GM12874 (cell line): ENCODE data around the gene BLVRA.

Source experiments
- TF ChIP-seq, protein P1 (sequence below): IDR thresholded peaks from 2 replicates; pipeline ENCODE4 v1.5.1; 2011; ENCODE audit warnings: low read depth, mild to moderate bottlenecking, control low read depth, low read length, moderate library complexity; ENCODE audit not compliant: insufficient read depth

BLVRA gene

DNA sequence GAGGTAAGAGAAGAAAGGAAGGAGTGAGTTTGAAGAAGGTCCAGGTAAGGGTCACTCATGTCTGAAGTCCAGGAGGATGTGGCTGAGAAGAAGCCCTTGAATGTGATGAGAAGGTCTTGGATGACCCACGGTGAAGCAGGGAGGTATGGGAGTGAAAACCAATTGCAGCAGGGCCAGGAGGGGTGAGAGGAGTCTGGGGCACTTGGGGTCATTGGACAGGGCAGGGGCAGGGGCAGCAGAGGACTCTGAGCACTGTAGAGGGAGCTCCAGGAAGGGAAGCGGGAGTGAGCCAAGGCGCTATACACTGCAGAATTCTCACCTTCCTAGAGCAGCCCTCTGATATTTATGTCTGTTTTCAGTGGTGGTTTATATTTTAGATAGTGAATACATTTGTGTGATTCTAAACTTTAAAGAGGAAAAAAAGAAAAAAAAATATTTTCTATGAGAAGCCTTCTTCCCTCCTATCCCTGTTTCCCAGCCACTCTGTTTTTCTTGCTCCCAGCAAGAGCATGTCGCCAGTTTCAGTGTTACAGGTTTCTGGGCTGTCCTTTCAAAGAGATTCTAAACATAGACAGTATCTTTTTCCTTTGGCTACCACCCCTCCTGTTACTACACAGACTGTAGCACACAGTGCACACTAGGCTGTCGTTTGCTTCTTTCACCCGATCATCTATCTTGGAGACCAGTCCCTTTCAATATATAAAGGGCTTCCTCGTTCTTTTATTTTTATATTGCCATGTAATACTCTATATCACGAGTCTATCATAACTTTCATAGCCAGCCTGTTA, 24.5 kb downstream of the BLVRA start:
- TF ChIP-seq, protein P1, sequence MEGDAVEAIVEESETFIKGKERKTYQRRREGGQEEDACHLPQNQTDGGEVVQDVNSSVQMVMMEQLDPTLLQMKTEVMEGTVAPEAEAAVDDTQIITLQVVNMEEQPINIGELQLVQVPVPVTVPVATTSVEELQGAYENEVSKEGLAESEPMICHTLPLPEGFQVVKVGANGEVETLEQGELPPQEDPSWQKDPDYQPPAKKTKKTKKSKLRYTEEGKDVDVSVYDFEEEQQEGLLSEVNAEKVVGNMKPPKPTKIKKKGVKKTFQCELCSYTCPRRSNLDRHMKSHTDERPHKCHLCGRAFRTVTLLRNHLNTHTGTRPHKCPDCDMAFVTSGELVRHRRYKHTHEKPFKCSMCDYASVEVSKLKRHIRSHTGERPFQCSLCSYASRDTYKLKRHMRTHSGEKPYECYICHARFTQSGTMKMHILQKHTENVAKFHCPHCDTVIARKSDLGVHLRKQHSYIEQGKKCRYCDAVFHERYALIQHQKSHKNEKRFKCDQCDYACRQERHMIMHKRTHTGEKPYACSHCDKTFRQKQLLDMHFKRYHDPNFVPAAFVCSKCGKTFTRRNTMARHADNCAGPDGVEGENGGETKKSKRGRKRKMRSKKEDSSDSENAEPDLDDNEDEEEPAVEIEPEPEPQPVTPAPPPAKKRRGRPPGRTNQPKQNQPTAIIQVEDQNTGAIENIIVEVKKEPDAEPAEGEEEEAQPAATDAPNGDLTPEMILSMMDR = no peak

DNA sequence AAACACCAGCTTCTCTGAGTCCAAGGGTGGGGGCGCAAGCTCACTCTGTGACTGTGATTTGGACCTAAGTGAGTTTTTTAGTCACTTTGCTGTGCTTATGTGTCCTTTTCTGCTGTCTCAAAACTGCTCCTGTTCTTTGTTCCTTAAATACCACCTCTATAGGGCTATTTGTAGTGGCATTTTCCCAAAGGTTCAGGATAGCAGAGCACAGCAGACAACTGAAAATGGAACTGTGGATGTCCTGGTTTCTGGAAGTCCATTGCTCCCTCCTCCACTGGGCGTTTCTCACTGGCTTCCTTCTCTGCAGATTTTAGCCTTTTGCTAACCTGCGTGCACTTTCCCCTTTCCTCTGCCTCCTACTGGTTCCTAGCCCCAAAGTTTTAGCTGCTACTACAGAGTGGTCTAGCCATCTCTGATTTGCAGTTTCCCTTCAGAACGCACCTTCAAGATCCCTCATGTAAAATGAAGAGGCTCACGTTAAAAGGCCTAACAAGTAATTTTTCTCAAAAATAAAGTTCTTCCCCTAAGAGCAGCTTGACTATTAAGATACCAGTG, 25.6 kb downstream of the BLVRA start:
- TF ChIP-seq, protein P1 = no peak

DNA sequence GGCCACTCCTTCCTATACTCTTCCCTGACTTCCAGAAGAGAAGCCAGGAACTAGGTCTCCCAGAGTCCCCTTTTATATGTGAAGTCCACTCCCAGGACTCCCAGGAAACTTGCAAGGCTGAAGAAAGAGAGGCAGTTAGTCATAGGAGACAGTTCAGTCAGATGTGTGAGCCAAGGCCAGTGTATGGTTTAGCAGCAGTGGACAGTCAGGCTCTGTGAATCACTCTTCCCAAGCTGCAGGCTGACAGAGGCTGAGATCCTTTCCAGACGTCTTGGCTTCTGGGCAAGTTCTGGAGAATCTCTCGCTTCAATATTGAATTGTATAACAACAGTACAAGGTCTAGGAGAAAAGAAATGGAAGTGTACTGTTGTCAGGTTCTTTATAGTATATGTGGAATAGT, 26.9 kb downstream of the BLVRA start:
- TF ChIP-seq, protein P1 = no peak

DNA sequence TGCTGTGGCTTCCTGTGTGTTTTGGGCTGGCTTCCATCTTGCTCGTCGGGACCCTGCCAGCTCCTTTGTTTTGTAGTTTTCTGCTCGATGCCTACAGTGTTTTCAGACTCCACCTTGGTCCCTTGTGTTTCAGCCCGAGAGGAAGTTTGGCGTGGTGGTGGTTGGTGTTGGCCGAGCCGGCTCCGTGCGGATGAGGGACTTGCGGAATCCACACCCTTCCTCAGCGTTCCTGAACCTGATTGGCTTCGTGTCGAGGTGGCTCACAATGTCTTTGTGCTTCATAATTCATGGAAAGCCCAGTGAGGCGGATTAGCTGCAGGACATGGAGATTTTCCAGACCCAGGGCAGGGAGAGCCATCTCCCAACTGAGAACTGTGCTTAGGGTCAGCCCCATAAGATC, 29.3 kb downstream of the BLVRA start:
- TF ChIP-seq, protein P1 = no peak

DNA sequence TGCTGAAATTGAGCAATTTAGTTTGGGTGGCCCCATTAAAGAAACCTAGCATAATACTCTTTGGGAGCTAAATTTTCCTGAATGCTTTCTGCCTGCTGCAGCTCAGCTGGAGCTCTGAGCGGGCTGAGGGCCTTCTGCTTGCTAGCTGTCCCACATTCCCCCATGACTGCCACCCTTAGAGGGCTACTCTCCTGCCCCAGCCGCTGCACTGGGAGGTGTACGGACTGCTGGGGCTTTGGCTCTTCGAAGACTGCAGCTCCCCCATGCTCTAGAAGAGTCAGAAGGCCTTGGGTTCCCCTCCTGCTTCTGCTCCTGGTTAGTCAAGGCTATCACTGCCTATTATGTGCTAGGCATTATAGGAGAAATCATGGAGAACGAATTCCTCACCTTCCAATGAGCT, 31.5 kb downstream of the BLVRA start:
- TF ChIP-seq, protein P1 = no peak

DNA sequence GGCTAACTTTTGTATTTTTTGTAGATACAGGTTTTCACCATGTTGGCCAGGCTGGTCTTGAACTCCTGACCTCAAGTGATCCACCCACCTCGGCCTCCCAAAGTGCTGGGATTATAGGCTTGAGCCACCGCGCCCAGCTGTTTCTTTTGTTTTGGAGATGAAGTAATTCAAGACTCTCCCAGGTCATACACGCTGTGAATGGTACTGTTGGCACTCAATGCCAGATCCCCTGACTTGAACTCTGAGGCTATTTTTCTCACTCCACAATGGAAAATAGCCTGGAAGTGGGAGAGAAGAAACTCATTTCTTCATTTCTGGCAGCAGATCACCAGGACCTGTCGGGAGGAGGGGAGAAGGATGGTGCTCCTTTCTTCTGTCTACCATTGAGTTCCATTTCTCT, 32.4 kb downstream of the BLVRA start:
- TF ChIP-seq, protein P1 = no peak

DNA sequence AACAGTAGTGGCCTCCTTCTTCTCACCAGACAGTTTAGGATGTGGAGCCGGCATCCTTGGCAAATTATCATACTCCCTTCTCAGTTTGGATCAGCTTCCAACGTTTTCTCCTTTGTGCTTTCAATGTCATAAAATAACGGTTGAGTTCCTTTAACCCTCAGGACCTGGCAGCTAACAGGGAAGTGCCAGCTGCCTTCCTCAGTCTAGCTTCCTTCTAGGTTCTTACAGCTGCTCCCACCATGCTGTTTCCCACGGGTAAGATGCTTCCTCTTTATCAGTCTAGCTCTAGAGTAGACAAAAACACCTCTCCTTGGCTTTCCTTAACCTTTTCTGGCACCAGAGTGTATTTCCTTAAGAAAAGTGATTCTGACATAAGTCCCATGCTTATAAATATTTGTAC, 33.2 kb downstream of the BLVRA start:
- TF ChIP-seq, protein P1 = no peak
